Urothelium cell line (cell line): ENCODE results near the gene POLG.

Experiments
- DNase-seq: peaks from one replicate; pipeline ENCODE4 v3.0.0; 2011; ENCODE audit warnings: low spot score, mixed read lengths
- FAIRE-seq: peaks from 2 replicates; lab custom pipeline; 2011; peaks lifted over from hg19 to GRCh38; lab: Jason Lieb, UNC

Gene POLG

DNA sequence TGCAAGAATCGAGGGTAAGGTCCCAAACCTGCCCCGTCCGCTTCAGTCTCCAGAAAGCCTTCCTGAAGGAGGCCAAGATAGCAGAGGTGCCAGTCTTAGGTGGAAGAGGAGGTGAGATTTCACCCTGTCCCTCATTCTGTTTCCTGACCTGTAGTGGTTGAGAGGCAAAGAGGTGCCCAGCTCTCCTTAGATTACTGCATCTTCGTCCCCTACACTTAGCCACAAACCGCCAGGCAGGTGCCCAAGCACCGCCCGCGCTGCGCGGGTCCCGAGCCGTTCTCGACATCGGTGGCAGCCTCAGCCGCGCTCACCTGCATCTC lies 23.8 kb upstream of the POLG start:
- FAIRE-seq (no peak), DNase-seq (no peak)

GRCh38 chr15:89356634-89357298 lies 22.1 kb upstream of the POLG start:
- DNase-seq (peak; percentile 56), FAIRE-seq (peak; percentile 94)

- no peak for FAIRE-seq
Measured at GRCh38 chr15:89353991-89354390, 19.4 kb upstream of the POLG start.

GRCh38 chr15:89352476-89352875 lies 17.9 kb upstream of the POLG start:
- FAIRE-seq, result no peak
- no peak for DNase-seq

More at GRCh38 chr15:89353991-89354390, 19.4 kb upstream of the POLG start:
- no peak for DNase-seq

DNA sequence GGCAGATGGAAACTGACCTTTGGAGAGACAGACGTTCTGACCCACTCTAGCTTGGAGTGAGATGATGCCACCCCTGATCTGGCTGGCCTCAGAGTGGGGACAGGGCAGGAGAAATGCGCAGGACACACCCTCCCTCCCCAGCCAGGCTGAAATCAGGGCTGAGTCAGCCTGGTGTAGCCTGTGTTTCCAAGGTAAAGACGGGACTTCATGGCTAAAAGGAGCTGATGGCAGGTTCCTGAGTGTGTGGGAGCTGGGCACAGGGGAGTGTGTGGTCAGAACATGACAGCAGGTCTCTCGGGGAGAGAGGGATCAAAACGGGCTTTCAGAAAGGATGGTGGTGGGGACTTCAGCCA lies 14.6 kb upstream of the POLG start:
- no peak for DNase-seq
- no peak for FAIRE-seq

GRCh38 chr15:89346516-89347231 lies 12.1 kb upstream of the POLG start:
- no peak for FAIRE-seq
- no peak for DNase-seq

- DNase-seq (no peak), FAIRE-seq (no peak)
Measured at GRCh38 chr15:89345248-89345647, 10.6 kb upstream of the POLG start.

DNA sequence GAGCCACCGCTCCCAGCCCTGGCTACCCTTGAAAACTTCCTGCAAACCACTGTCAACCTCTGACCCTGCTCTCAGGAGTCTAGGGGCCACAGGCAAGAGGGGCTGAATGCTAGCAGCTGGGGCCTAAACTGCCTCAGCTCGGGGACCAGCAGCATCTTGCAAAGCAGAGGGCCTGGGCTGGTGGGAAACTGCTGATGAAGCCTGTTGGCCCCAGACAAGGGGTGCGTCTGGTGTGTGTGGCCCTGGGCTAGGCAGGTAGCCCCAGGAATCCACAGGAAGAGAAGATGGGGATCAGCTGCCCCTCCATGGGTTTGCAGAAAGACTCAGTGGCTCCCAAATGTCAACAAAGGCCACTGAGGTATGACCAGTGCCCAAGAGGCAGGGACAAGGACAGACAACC lies 8.2 kb upstream of the POLG start:
- FAIRE-seq, result no peak
- DNase-seq, result no peak

- FAIRE-seq, result no peak
Measured at GRCh38 chr15:89341316-89342005, 6.8 kb upstream of the POLG start.

DNA sequence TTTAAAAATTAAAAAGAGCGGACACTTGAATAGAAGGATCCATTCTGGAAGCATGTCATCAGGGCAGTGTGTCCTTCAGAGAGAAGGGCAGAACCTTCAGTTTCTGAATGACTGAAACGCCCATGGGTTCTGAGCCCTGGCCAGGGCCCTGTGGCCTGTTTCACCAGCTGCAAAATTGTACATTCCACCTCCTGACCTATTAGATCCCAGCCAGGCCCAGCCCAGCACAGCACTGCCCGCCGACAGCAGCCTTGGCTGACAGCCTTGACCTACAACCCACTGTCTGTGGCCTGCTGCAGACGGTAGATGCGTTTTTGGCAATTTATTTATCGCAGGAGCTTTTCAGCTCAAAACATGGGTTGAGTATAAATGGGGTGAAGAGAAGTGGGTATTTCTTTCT lies 5.9 kb upstream of the POLG start:
- FAIRE-seq, result no peak
- DNase-seq, result no peak

More at GRCh38 chr15:89341316-89342005, 6.8 kb upstream of the POLG start:
- DNase-seq, result no peak

- DNase-seq, result no peak
- no peak for FAIRE-seq
Measured at GRCh38 chr15:89338036-89338435, 3.4 kb upstream of the POLG start.

DNA sequence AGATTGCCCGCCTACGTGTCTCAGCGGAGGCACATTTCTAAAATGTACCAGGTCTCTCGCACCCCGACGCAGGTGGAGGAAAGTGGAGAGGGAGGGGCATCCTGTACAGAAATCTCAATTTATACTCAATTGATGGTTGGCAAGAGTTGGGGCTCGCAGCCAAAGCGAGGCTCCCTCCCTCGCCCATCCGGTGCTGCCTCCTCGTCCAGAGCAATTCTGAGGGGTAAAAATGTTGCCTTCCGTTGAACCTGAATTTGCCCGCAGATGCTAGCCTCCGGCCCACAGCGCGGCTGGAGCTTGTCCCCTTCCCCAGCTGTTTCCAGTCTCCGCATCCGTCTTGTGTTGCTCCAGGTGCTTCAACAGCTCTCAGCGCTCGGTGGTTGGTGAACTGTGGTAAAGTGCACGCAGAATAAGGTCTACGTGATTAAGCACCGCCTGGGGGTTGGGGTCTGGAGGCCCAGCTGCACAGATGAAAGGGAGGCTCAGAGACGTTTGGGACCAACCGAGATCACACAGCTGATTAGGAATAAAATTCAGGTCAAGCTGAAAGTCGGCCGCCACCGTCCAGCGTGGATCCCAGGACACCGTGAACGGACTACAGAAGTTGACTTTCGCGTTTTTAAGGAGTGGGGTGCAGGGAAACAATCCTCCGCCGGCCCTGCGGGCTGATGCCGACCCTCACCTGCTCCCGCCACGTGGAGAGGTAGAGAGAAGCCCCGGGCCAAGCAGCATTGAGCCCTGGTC lies 846 bp upstream of the POLG start:
- DNase-seq, result no peak
- FAIRE-seq, result no peak

- FAIRE-seq (no peak), DNase-seq (no peak)
Measured at GRCh38 chr15:89333959-89334509, 590 bp downstream of the POLG start.

GRCh38 chr15:89333011-89333860 lies 1.4 kb downstream of the POLG start:
- no peak for FAIRE-seq
- no peak for DNase-seq

DNA sequence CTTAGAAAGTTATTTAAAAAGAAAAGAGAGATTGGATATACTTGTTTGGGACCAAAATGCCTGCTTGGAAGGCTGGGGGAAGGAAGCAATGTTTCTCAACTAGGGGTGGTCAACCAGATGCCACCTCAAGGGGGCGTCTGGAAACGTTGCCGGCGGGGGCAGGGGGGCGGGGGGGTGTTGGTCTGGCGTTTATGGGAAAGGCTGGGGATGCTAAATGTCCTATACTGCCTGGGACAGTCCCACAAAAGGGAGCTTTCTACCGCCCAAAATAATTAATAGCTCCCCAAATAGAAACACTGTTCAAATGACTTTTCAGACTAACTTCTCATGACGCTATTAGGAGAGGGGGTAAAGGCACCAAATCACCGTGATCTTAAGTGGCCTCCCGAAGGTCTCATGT lies 2.2 kb downstream of the POLG start:
- FAIRE-seq, result no peak
- peak; percentile 64 for DNase-seq

- FAIRE-seq, result no peak
- DNase-seq, result no peak
Measured at GRCh38 chr15:89330881-89331595, 3.6 kb downstream of the POLG start.

GRCh38 chr15:89330119-89330518 lies 4.5 kb downstream of the POLG start:
- FAIRE-seq (no peak), DNase-seq (no peak)

DNA sequence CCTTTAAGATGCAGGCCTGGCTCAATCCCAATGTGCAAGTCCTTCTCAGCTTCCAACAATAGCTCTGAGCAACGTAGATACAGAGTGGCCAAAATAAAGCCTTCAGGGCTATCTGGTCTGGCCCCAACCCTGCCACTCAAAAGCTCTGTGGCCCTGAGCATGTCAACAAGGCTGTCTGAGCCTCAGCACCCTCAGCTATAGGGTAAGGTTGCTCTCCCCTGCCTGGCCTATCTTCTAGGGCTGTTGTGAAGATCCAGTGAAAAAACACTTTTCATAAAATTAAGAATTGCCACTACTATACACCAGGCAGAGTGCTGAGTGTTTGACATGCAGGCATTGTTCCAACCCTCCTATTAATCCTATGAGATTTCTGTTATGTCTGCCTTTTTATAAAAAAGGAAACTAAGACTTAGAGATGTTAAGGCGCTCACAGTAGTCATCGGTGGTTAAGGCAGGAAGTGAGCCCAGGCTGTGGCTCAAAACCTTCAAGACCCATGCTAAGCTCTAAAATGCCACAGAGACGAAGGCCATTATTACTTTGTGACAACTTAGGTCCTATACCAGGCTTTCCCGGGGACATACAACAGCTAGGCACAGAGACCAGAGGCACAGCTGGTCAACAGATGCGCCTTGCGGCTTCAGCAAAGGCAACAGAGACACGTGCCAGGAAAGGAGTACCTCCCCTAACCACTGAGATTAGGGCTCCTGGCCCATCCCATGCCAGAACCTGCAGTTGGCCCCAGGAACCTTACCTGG lies 5.1 kb downstream of the POLG start:
- no peak for FAIRE-seq
- DNase-seq, result no peak
